GM12878 (cell line): ENCODE data around the gene ATP13A1. TPM values are rescaled to one million over a fixed set of nuclear protein-coding genes. Genes with fewer than 3 reads are reported as not detected.

ENCODE experiments used
- ATAC-seq: fragments of 200-7000 bp; cut with Tn5 transposase; 3 replicates; pipeline ENCODE4 v1.9.1; 2020; ENCODE audit warnings: mild to moderate bottlenecking, moderate library complexity
- BruUV-seq: library from RNA; stranded (reverse); fragments of 400-500 nt; replicated peaks from 2 replicates; lab custom pipeline; 2021; lab: Mats Ljungman, UMichigan
- CTCF ChIA-PET: fragments of 300-600 bp; sonication (Branson Sonifier 250); formaldehyde crosslinking; extraction: SDS; loops from one replicate; lab custom pipeline; 2021; ENCODE audit warnings: inconsistent platforms; lab: Yijun Ruan, JAX
- POLR2A ChIA-PET: fragments of 350-600 bp; formaldehyde crosslinking; extraction: SDS; loops from one replicate; lab custom pipeline; 2021; ENCODE audit warnings: inconsistent platforms; lab: Charles Lee
- RAD21 ChIA-PET: fragments of 300-600 bp; sonication (Branson Sonifier 250); formaldehyde crosslinking; loops from one replicate; lab custom pipeline; 2023; ENCODE audit warnings: antibody characterized with exemption; ENCODE audit not compliant: unreplicated experiment; lab: Charles Lee
- SMC1A ChIA-PET: fragments of 300-600 bp; sonication (Branson Sonifier 250); formaldehyde crosslinking; loops from one replicate; lab custom pipeline; 2023; ENCODE audit not compliant: unreplicated experiment, uncharacterized antibody; lab: Charles Lee
- DNase-seq: peaks from one replicate; pipeline ENCODE4 v3.0.0-alpha.2; 2011; ENCODE audit warnings: low read depth, low spot score
- FAIRE-seq: peaks from 3 replicates; lab custom pipeline; 2011; peaks lifted over from hg19 to GRCh38; lab: Jason Lieb, UNC
- H2AFZ ChIP-seq: 2 replicates; pipeline ENCODE4 v1.6.0; 2011; ENCODE audit warnings: low read depth, low read length, control low read depth; ENCODE audit not compliant: control insufficient read depth
- H3K27ac ChIP-seq: 2 replicates; pipeline ENCODE4 v1.5.1; 2011; ENCODE audit warnings: control low read depth; ENCODE audit not compliant: control insufficient read depth, insufficient read depth
- H3K27me3 ChIP-seq, 2 experiments: replicated peaks in 1 of 2; 2 replicates each; pipeline versions ENCODE4 v1.6.0 to v1.6.1; 2011; ENCODE audit warnings: low read length in 1 of 2; ENCODE audit not compliant: control insufficient read depth in 2 of 2, insufficient read depth in 2 of 2
- H3K36me3 ChIP-seq, 2 experiments: 2 replicates each; pipeline ENCODE4 v1.5.1; 2011; ENCODE audit warnings: low read length in 1 of 2; ENCODE audit not compliant: control insufficient read depth in 2 of 2, insufficient read depth in 2 of 2
- H3K4me1 ChIP-seq: 2 replicates; pipeline ENCODE4 v1.6.1; 2011; ENCODE audit warnings: mild to moderate bottlenecking, low read length, moderate library complexity, mixed read lengths; ENCODE audit not compliant: control insufficient read depth, insufficient read depth
- H3K4me2 ChIP-seq: 2 replicates; pipeline ENCODE4 v1.6.0; 2011; ENCODE audit warnings: control low read depth; ENCODE audit not compliant: control insufficient read depth, insufficient read depth
- H3K4me3 ChIP-seq: fragments of 200-600 bp; sonication (generic); 2 replicates; pipeline ENCODE4 v1.5.1; 2016
- H3K79me2 ChIP-seq: 2 replicates; pipeline ENCODE4 v1.6.0; 2011; ENCODE audit warnings: low read length; ENCODE audit not compliant: control insufficient read depth, insufficient read depth
- H3K9ac ChIP-seq: 2 replicates; pipeline ENCODE4 v1.8.0; 2011; ENCODE audit warnings: low read length, control low read depth, mixed read lengths; ENCODE audit not compliant: control insufficient read depth, insufficient read depth
- H3K9me3 ChIP-seq: replicated peaks from 3 replicates; pipeline ENCODE4 v1.5.1; 2011; ENCODE audit warnings: mild to moderate bottlenecking, low read length; ENCODE audit not compliant: control insufficient read depth, insufficient read depth
- H4K20me1 ChIP-seq: 2 replicates; pipeline ENCODE4 v1.6.0; 2011; ENCODE audit not compliant: control insufficient read depth, insufficient read depth
- CEBPZ ChIP-seq: fragments of 150-350 bp; IDR thresholded peaks from 2 replicates; pipeline ENCODE4 v1.6.1; 2016; ENCODE audit warnings: low read depth, low read length
- CUX1 ChIP-seq: IDR thresholded peaks from 2 replicates; pipeline ENCODE4 v1.6.1; 2012; ENCODE audit warnings: improper control_type of control experiment, low read depth, low read length; ENCODE audit not compliant: insufficient replicate concordance
- GABPA ChIP-seq: IDR thresholded peaks from 2 replicates; pipeline ENCODE4 v1.6.1; 2014; ENCODE audit warnings: antibody characterized with exemption, low read depth, mild to moderate bottlenecking, inconsistent platforms
- MEF2B ChIP-seq: fragments of 450-650 bp; IDR thresholded peaks from 2 replicates; pipeline ENCODE4 v1.6.1; 2018; ENCODE audit warnings: mild to moderate bottlenecking, moderate library complexity; ENCODE audit not compliant: partially characterized antibody, poor library complexity, severe bottlenecking
- NBN ChIP-seq: fragments of 450-650 bp; IDR thresholded peaks from 2 replicates; pipeline ENCODE4 v1.6.1; 2016
- SRF ChIP-seq, 2 experiments: IDR thresholded peaks; 2 replicates each; pipeline ENCODE4 v1.6.1; 2011; ENCODE audit warnings: low read depth in 2 of 2, low read length in 2 of 2, mild to moderate bottlenecking in 1 of 2, moderate library complexity in 1 of 2
- TCF7 ChIP-seq: IDR thresholded peaks from 2 replicates; pipeline ENCODE4 v1.6.1; 2014; ENCODE audit warnings: antibody characterized with exemption, borderline replicate concordance
- WGBS: methylation state at CpG from one replicate; pipeline ENCODE4 v1.1.6; 2016; ENCODE audit warnings: low lambda C conversion rate; ENCODE audit not compliant: insufficient replicate concordance, insufficient coverage; ENCODE audit errors: missing lambda C conversion rate; 5-methylcytosine and 5-hydroxymethylcytosine counted together
- in situ Hi-C: fragments of 300-500 bp; cut with MboI; formaldehyde crosslinking; loops from 9 replicates; pipeline ENCODE4 v1.14.3; 2018; ENCODE audit warnings: mixed read lengths
- intact Hi-C: fragments of 100-400 bp; cut with micrococcal nuclease; formaldehyde crosslinking; loops from one replicate; pipeline ENCODE4 v1.14.2; 2022; ENCODE audit not compliant: unreplicated experiment
- polyA plus RNA-seq, 11 experiments: library from polyadenylated mRNA; depleted of rRNA in 4 of 11; unstranded in 6 of 11; stranded (reverse) in 5 of 11; fragments of >200 nt; fragmentation: Nextera tagmentation in 4 of 11; fragmentation: Illumina TruSeq in 1 of 11; extraction: Ambion mirVana in 4 of 11; extraction: Trizol in 1 of 11; gene quantifications; 1 replicate in 1 of 11; 2 replicates in 10 of 11; pipeline versions ENCODE4 v1.2.1 to v1.2.3, GENCODE V29; 2011 to 2016; ENCODE audit warnings: inconsistent platforms in 2 of 11, missing spikeins in 2 of 11, low read depth in 1 of 11
- total RNA-seq, 4 experiments: library from RNA; depleted of rRNA in 3 of 4; stranded (reverse); fragments of >200 nt in 3 of 4; fragmentation: Illumina TruSeq in 1 of 4; extraction: Trizol in 1 of 4; gene quantifications; 2 replicates each; pipeline versions ENCODE4 v1.2.1 to v1.2.3, GENCODE V29; 2013 to 2021
- TF ChIP-seq, protein P1 (sequence below): IDR thresholded peaks from 2 replicates; pipeline ENCODE4 v1.6.1; 2011; ENCODE audit warnings: borderline replicate concordance, low read depth, mild to moderate bottlenecking, moderate library complexity, mixed read lengths, low read length; ENCODE audit not compliant: insufficient read depth; ENCODE audit errors: extremely low read length

Gene ATP13A1
- total and polyA plus RNA-seq, 10 of the 15 experiments (the other 5 are each of a cell fraction or from before 2014, with no cell fraction given) = 0.37 to 91.0 (median 29.8) TPM

GRCh38 chr19:19630062-19630414 lies 33.4 kb downstream of the ATP13A1 start:
- Histone ChIP-seq H4K20me1 (no peaks in the 10 kb centered on the region), H3K4me2 (no peak overlapping the region), H3K27me3 (no peaks in the 10 kb centered on the region), H3K36me3 (peaks cover 11 to 22% of the 10 kb centered on the region in 2 experiments), H3K4me3 (no peak overlapping the region), H3K79me2 (no peaks in the 10 kb centered on the region), H3K27ac (no peak overlapping the region), H3K4me1 (0 out of 2 replicates have a peak, but pooled peaks cover 5% of the 10 kb centered on the region), H3K9me3 (no peaks in the 10 kb centered on the region), H2AFZ (no peak overlapping the region), H3K9ac (no peak overlapping the region)
- intact Hi-C loops = no loop called here
- TF ChIP-seq SRF (IDR thresholded peaks at IDR 0.05; ENCODE audit: low read depth in 2 of 2, low read length in 2 of 2) = no peak
- TF ChIP-seq CUX1 = no peak
- no peak for TF ChIP-seq NBN
- TF ChIP-seq CEBPZ = no peak
- TF ChIP-seq TCF7 = no peak
- TF ChIP-seq MEF2B = no peak
- no peak for TF ChIP-seq GABPA
- TF ChIP-seq, protein P1, sequence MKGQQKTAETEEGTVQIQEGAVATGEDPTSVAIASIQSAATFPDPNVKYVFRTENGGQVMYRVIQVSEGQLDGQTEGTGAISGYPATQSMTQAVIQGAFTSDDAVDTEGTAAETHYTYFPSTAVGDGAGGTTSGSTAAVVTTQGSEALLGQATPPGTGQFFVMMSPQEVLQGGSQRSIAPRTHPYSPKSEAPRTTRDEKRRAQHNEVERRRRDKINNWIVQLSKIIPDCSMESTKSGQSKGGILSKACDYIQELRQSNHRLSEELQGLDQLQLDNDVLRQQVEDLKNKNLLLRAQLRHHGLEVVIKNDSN = no peak
- FAIRE-seq (no peak), ATAC-seq (no peak), DNase-seq (no peak)
- ChIA-PET POLR2A (no interaction called here), CTCF (no interaction called here), RAD21 (no interaction called here), SMC1A (no interaction called here)
- no TSS peak for BruUV-seq
- in situ Hi-C loops = no loop called here
- 89% methylated on average over 11 of the region's 11 CpGs for WGBS
